ENCODE data around the gene NDUFA8.
"Not testable (repeated sequence)": the region's sequence is repeated elsewhere in the genome, so short reads cannot be mapped to it uniquely, and the experiment has no call there.

DNA sequence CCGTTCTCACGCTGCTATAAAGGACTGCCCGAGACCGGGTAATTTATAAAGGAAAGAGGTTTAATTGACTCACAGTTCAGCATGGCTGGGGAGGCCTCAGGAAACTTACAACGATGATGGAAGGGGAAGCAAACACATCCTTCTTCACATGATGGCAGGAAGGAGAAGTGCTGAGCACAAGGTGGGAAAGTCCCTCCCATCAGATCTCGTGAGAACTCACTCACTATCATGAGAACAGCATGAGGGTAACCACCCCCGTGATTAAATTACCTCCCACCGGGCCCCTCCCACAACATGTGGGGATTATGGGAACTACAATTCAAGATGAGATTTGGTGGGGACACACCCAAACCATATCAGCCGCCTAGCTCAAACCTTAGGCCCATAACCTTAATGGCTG lies 42.3 kb downstream of the NDUFA8 start:
- TF ChIP-seq POLR2A (IDR thresholded peaks at IDR 0.05; ENCODE audit: low read length); GATA1 (IDR thresholded peaks at IDR 0.05; ENCODE audit: low read depth, low read length): not testable (repeated sequence)
